HG02623 (cell line): ENCODE data around the gene TMEM190.

Experiments
- ATAC-seq: cut with Tn5 transposase; IDR thresholded peaks from one replicate; pipeline ENCODE4 v1.9.1; 2021; ENCODE audit warnings: moderate library complexity; ENCODE audit not compliant: unreplicated experiment

Gene TMEM190

DNA sequence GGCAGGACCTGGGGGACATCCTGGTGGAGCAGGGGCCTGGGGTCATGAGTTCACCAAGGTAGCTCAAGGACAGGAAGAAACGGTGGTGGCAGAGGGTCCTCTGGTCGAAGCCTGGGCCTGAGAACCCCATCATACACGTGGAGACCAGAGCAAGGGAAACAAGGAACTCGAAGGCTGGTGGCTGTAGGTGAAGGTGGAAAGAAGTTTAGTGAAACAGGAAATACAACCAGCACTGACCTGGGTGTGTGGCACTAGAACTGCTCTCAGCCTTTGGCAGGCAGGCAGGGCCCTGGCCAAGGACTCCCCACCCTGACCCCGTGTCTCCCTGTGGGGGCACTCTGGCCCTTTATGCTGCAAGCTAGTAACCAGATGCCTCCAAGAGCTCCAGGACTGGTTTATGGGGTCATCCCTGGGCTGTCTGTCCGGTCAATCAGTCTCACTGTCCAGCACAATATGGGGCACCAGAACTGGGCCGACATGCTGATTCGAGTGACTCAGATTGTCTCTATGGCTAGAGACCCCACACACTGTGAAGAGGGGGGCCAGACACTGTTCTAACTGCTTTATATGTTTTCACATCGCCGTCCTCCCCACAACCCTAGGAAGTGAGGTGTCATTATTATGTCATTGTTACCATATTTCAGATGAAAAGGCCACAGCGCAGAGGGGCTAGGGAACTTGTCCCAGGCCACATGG lies 25.9 kb upstream of the TMEM190 start:
- no peak for ATAC-seq

DNA sequence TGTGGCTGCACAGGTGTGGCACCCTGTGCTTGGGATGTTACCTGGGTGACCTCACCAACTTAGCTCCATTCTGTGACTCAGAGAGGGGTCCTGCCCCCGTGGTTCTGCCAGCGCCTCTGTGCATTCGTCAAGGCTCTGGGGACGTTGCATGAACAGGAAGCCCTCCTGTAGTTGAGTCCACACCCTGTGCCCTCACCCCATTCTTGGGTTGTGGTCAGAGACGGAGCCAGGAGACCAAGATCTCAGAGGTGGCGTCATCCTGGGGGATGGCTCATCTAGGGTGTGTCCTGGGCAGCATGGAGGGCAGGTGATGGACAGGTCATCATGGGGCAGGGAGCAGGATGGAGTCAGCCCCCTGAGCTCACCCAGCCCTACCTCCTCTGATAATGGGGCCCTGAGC lies 24.6 kb upstream of the TMEM190 start:
- no peak for ATAC-seq

DNA sequence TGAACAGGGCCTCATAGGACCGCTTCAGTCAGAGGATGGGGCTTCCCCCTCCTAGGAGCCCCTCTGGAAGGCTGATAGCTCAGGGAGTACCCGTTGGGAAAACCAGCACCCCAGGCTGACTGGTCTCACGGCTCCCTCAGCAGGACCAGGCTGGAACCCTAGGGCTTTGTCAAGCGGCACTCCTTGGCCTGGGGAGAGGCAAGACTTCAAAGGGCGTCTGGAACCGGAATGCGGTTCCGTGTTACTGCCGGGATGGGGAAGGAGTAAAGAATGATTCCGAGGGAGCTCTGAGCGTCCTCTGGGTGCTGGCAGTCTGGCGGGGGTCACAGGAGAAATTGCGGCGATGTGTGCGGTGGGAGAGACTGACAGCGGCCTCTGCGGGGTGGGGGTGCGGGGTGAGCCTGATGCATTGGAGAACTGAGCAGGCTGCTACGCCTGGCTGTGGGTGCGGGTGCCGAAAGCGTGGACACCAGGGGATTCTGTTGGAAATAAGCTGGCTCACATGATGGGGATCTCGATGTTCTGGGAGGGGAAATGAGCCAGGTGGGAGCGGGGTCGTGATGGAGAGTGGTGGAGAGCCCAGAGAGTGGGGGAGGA lies 24.0 kb upstream of the TMEM190 start:
- no peak for ATAC-seq

DNA sequence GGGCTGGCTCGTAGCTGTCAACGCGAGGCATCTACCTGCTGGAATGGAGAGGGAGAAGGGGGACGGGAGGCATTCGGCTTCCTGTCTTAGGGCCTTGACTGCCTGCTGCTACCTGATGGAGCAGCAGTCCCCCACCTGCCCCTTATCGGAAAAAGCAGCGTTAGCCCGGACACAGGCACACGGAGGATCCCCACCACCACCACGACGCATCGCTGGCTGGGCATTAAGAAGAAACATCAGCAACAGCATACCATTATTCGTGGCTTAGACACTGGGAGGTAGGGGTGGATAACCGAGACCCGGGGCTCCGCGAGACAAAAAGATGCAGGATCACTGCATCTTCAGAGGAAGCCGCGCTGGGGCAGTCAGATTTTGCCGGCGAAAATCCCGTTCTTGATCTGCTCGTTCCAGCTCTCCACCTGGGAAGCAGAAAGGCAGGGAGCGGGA lies 23.2 kb upstream of the TMEM190 start:
- ATAC-seq, result no peak

DNA sequence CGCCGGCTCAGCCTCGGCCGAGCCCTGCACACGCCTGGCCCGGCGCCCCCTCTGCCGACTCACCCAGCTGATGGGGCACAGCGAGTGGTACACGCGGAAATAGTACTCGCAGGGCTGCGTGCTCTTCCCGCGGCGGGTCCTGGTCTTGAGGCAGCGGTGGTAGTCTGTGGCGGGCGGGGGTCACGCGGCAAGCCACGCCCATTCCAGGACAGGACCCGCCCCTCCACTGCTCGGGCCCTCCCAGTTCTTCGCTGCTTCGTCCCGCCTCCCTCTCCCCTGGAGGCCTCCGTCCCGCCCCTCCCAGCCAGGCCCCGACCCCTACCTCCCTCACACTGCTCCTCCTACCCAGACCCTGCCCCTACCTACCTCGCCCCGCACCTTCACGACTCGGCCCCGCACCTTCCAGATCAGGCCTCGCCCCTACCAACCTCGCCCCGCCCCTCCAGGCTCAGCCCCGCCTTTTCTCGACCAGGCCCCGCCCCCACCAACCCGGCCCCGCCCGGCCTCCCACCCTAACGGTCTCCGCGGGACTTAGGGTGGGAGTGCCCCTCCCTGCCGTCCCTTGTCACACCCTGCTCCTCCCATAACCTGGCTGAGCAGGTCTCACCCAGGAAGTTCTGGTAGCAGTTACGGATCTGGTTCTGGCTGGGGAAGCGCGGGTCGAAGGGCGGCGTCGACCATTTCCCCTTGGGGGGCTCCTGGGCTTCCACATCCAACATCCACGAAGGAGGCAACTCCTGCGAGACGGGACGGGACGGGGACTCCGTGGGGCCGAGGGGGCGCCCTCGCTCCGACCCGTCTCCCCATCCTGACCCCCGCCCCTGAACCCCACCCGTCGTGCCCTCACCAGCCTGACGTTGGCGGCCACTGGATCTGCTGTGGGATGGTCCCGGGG lies 22.6 kb upstream of the TMEM190 start:
- no peak for ATAC-seq

DNA sequence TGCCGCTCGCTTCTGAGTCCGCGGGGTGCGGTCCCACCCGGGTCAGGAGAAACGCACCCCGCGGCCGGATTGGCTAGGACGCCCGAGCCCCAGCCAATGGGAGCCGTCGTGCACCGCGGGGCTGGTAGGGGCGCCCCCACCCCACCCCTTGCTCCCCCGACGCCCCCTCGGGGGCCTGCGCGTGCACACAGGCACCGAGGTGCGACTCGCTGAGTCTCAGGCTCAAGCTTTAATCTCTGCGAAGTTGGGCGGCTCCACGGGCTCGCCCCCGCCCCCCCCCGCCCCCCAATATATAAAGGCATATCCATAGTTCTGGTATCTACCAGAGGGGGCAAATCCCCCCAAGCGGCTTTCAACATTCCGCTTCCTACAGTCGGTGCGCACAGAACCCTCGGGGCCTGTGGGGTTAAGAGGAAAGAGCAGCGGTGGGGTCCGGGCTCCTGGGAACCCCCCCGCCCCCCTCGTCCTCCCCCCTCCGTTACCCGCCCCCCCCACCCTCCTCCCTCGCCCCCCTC lies 21.9 kb upstream of the TMEM190 start, which contains the start of gene COX6B2:
Gene COX6B2 (minus strand): TSS at position 22 of the 515 bp plus-strand sequence. CDS start 198 bp downstream, outside the sequence.
- ATAC-seq, result no peak

DNA sequence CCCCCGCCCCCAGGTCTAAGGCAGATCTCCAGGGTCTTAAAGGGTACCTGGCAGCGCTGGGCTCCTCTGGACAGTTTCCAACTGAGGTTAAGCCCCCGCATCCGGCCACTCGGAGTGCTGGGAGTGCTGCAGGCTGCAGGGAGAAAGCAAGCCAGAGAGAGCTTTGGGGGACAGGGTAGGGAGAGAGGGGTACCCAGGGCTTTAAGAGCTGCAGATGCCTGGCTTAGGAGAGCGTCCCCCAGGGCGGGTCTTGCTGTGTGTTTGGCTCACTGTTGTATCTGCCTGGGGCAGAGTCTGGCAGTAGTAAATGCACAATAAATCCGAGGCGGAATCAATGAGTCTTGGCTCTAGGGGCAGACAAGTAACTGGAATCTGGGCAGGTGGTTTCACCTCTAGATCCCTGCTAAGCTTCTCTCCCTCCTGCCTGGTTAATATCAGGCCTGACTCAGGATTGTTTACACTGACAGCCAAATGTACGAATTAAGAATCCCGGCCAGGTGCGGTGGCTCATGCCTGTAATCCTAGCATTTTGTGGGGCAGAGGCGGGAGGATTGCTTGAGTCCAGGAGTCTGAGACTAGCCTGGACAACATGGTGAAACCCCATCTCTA lies 21.3 kb upstream of the TMEM190 start:
- no peak for ATAC-seq

DNA sequence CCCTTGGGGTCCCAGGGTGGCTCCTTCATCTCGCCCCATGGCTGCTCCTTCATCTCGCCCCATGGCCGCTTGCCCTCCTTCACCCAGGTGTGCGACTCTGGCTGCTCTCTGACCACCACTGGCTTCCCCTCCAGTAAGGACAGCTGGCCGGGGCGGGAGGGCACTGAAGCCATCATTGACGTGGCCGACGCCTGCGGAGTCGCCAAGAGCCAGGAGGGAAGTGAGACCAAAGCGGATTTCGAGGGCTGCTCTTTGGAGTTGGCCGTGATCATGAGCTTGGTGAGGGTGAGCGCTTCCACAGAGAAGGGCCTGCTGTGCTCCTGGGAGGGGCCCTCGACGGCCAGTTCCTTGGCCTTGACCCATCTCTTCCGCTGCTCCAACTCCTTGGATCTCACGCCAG lies 18.1 kb upstream of the TMEM190 start:
- ATAC-seq, result no peak

DNA sequence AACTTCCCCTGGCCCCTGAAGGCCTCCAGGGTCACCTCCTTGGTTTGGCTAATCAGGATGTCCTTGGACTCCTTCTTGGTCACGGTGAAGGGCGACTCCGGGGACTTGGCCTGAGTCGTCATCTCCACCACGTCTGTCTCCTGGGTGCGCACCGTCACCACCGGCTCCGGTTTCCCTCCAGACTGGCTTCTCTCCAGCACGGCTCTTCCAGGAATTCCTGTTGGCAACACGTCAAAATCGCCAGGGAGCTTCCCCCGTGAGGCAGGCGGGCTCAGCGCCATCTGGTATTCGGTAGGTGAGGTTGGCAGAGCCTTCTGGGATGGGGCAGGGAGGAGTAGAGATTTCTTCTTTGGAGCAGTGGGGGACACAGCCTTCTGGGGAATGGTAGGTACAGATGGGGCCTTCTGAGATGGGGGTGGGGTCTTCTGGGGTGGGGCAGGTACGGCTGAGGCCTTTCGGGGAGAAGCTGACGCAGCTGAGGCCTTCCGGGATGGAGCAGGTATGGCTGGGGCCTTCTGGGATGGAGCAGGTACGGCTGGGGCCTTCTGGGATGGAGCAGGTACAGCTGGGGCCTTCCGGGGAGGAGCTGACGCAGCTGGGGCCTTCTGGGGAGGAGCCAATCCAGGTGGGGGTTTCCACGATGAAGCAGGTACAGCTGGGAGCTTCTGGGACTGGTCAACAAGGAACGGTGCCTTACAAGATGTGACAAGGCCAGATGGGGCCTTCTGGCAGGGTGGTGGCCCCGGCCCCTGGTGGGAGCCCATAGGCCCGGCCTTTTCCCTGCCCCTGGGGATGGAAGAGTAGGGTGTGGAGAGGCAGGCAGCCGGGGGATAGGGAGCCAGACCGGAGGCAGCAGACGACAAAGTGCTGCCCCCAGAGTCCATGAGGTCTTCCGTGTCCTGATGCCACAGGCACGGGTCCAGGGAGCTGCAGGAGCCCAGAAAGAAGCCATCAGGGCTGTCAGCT lies 17.4 kb upstream of the TMEM190 start:
- no peak for ATAC-seq

DNA sequence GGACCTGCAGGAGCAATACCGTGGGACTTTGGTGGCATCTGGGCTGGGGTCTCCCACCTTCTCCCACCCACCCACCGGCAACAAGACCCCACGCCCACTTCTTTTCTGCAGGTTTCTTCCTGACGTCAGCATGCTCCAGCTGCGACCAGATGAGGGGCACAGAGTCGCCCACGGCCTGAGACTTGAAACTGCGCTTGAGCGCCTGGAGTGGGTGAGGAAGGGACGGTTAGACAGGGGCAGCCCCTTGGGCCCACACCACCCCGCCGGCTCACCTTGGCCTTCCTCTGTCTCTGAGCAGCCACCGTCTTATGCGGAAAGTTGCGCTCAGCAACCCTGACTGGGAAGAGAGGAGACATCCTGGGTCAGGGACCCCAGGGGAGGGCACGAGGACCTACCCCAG lies 15.7 kb upstream of the TMEM190 start:
- no peak for ATAC-seq

DNA sequence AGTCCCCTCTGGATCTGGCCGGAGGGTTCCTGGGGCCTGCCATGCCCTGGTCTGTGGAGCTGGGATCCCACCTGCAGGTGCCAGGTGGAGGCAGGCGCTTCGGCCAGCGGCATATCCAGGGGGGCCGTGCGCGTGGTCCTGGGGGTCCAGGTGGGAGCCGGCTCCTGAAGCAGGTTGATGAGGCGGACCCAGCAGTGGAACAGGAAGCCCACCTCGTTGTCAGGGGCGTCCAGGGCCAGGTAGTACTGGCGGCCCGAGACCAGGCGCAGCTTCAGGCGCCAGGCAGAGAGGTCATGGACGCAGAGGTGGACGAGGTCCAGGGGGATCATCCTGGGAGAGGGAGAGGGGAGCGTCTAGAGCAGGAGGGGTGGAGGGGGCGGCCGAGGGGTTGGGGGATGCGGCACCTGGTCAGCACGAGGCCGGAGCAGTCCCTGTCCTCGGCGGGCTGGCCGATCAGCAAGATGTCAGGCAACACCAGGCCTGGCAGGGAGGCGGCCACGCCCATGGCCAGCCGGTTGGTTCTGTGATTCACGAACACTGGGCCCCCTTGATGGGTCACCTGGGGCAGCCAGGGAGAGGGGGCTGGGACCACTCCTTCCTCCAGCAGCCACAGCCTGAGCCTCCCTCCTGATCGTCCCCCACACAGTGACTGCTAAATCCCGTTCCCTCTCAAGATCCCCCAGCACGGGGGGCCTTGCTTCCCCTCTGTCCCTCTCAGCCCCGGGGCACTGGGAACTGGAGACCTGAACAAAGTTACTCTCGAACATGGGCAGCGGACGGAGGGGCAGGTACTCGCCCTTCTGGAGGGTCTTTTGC lies 14.2 kb upstream of the TMEM190 start:
- ATAC-seq, result no peak

DNA sequence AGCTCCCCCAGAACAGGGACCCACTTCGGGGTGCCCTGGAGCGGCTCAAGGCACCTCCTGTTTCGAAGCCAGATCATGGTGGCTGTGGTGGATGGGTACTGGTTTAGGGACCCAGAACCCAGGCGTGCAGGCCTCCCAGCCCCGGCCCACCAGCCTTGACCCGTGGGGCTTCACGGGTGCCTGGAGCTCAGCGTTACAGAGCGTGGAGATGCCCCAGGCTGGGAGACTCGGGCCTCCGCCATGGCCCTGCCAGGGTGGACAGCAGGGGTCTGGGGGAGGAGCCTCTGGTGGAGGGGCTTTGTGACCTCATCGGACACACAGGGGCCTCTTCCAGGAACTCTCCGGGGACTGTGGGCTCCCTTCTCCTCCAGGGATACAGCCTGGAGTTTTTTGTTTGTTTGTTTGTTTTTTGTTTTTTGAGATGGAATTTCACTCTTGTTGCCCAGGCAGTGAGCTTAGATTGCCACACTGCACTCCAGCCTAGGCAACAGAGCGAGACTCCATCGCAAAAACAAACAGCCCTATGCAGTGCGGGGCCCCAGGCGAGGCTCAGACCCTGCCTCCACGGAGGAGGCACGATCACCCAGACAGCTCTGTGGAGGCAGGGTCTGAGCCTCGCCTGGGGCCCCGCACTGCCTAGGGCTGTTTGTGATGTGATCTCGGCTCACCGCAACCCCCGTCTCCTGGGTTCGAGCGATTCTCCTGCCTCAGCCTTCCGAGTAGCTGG lies 13.5 kb upstream of the TMEM190 start, which contains the start of gene GARIN5B:
Gene GARIN5B (minus strand): TSS at position 271 of the 727 bp plus-strand sequence. CDS start 194 bp downstream, at position 77.
- ATAC-seq, result no peak

DNA sequence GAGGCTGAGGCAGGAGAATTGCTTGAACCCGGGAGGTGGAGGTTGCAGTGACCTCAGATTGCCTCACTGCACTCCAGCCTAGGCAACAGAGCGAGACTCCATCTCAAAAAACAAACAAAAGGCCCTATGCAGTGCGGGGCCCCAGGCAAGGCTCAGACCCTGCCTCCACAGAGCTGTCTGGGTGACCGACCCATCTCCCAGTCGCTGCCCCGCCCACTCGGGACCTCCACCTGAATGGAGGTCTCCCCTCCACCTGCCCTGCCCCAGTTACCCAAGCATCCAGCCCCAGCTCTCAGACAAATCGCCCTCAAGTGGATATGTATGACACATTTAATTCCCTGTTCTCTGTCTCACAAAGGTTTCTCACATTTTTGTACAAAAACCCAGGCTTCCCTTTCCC lies 11.4 kb upstream of the TMEM190 start:
- no peak for ATAC-seq

DNA sequence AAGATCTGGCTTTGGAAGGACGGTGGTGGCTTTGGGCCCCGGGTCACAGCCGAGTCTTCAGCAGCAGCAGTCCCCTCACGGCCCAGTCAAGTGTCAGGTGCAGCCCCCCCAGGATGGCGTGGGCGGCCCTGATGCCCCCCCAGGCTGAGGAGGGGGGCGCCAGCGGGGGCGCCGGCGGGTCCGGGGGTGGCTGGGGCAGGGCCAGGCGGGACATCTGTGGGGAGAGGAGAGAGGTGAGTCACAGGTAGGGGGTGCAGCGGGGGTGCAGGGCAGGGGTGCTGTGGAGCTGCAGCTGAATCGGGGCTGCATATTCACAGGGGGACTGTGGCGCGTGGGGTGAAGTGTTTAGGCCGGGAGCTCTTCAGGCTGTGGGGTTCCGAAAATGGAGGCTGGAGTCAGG lies 10.7 kb upstream of the TMEM190 start:
- ATAC-seq, result no peak

DNA sequence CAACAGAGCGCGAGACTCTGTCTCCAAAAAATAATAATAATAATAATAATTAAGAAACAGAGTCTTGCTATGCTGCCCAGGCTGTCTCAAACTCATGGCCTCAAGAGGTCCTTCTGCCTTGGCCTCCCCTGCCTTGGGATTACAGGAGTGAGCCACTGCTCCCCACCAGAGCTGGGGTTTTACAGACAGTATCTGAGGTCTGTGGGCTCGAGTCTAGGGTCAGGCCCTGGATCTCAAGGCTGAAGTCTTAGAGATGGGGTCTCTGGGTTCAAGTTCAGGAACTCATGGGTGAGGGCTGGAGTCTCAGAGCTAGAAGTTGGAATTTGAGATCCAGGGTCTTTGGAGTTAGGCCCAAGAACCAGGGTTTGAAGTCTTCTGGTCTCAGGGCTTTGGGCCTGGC lies 9.8 kb upstream of the TMEM190 start:
- no peak for ATAC-seq

DNA sequence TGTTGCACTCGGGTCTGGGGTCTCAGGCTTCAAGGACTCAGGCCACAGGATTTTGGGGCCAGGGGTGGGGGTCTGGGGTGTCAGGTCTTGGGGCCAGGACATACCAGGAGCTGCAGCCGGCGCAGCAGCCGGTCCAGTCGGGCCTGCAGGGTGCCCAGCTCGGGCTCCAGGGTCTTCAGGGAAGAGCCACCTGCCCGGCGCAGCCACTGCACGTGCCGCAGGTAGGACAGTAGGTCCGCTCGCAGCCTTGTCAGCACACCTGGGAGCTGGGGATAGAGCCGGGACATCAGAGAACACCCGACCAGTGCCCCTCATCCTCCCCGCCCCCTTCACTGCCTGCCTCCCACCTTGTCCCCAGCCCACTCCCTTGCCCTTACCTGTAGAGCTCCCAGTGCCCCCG lies 8.5 kb upstream of the TMEM190 start:
- ATAC-seq, result no peak

DNA sequence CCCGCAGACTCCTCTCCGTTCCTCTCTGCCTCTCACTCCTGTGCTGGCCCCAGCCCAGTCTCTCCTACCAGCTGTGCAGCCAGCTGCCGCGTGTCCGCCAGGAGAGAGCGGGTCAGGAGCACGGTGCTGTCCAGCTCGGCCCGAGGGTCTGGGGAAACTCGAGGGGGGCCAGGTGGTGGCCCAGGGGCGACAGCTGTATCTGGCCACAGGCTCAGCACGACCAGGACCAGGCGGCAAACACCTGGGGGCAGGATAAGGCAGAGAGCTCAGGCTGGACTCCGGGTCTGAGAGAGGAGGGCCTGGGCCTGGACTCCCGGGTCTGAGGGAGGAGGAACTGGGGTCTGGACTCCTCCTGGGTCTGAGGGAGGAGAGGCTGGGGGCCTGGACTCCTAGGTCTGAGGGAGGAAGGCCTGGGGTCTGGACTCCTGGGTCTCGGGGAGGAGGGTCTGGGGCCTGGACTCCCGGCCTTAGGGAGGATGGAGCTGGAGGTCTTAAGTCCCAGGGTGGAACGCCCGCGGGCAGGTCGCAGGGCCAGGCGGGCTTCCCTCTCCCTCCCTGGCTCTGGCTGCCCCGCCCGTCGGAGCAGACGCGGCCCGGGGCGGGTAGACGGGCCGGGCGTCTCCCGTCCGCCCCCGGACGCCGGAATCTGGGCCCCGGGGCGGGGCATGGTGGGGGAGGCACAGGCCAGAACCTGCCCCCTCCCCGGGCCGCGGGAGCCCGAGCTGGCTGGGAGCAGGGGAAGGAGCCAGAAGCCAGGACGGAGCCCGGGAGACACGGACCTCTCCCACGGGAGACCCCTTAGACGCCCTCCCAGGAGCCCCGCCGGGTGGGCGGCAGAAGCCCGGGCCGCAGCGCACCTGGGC lies 7.7 kb upstream of the TMEM190 start:
- no peak for ATAC-seq
